H1 (cell line): ENCODE measurements around the gene PPM1F. TPM values are rescaled to one million over a fixed set of nuclear protein-coding genes. Genes with fewer than 3 reads are reported as not detected.

Experiments used
- ASH2L ChIP-seq: fragments of 200-600, 300-600 bp; sonication (generic); IDR thresholded peaks from one replicate; pipeline ENCODE4 v1.7.1; 2017; ENCODE audit warnings: low read length
- HDAC2 ChIP-seq, 2 experiments: fragments of 300-600 bp in 1 of 2; sonication (generic) in 1 of 2; IDR thresholded peaks; 2 replicates each; pipeline ENCODE4 v1.6.1; 2011 to 2012; ENCODE audit warnings: low read depth in 2 of 2, low read length in 2 of 2, mild to moderate bottlenecking in 2 of 2, moderate library complexity in 2 of 2, borderline replicate concordance in 1 of 2, inconsistent platforms in 1 of 2
- SRF ChIP-seq: IDR thresholded peaks from 2 replicates; pipeline ENCODE4 v1.6.1; 2011; ENCODE audit warnings: mild to moderate bottlenecking, low read depth, low read length, moderate library complexity
- polyA plus RNA-seq, 7 experiments: library from polyadenylated mRNA; depleted of rRNA in 3 of 7; stranded (reverse) in 5 of 7; unstranded in 2 of 7; fragments of >200 nt in 5 of 7; fragments of 200-250 nt in 2 of 7; gene quantifications; 1 replicate in 5 of 7; 2 replicates in 1 of 7; 4 replicates in 1 of 7; pipeline versions ENCODE4 v1.2.1 to v1.2.3, GENCODE V29; 2011 to 2013; ENCODE audit warnings: missing spikeins in 2 of 7, mixed read lengths in 2 of 7
- total RNA-seq: library from RNA; stranded (reverse); fragmentation: NEBNext Ultra II Directional; extraction: Animal tissue kit (Norgen Biotek cat#: 25700); gene quantifications from 2 replicates; pipeline ENCODE4 v1.2.1, GENCODE V29; 2021
- TF ChIP-seq, protein P1 (sequence below): fragments of 300-600 bp; sonication (generic); IDR thresholded peaks from 2 replicates; pipeline ENCODE4 v1.7.1; 2012; ENCODE audit warnings: low read length, moderate library complexity, mild to moderate bottlenecking, inconsistent platforms; ENCODE audit not compliant: insufficient replicate concordance

PPM1F gene
- total and polyA plus RNA-seq, 2 of the 8 experiments (the other 6 are each of a cell fraction or from before 2014, with no cell fraction given), result 12.4 to 22.8 TPM

GRCh38 chr22:21964918-21965484 lies 12.4 kb upstream of the PPM1F start (continued):
- no peak for TF ChIP-seq ASH2L
- no peak for TF ChIP-seq SRF
- TF ChIP-seq, protein P1, sequence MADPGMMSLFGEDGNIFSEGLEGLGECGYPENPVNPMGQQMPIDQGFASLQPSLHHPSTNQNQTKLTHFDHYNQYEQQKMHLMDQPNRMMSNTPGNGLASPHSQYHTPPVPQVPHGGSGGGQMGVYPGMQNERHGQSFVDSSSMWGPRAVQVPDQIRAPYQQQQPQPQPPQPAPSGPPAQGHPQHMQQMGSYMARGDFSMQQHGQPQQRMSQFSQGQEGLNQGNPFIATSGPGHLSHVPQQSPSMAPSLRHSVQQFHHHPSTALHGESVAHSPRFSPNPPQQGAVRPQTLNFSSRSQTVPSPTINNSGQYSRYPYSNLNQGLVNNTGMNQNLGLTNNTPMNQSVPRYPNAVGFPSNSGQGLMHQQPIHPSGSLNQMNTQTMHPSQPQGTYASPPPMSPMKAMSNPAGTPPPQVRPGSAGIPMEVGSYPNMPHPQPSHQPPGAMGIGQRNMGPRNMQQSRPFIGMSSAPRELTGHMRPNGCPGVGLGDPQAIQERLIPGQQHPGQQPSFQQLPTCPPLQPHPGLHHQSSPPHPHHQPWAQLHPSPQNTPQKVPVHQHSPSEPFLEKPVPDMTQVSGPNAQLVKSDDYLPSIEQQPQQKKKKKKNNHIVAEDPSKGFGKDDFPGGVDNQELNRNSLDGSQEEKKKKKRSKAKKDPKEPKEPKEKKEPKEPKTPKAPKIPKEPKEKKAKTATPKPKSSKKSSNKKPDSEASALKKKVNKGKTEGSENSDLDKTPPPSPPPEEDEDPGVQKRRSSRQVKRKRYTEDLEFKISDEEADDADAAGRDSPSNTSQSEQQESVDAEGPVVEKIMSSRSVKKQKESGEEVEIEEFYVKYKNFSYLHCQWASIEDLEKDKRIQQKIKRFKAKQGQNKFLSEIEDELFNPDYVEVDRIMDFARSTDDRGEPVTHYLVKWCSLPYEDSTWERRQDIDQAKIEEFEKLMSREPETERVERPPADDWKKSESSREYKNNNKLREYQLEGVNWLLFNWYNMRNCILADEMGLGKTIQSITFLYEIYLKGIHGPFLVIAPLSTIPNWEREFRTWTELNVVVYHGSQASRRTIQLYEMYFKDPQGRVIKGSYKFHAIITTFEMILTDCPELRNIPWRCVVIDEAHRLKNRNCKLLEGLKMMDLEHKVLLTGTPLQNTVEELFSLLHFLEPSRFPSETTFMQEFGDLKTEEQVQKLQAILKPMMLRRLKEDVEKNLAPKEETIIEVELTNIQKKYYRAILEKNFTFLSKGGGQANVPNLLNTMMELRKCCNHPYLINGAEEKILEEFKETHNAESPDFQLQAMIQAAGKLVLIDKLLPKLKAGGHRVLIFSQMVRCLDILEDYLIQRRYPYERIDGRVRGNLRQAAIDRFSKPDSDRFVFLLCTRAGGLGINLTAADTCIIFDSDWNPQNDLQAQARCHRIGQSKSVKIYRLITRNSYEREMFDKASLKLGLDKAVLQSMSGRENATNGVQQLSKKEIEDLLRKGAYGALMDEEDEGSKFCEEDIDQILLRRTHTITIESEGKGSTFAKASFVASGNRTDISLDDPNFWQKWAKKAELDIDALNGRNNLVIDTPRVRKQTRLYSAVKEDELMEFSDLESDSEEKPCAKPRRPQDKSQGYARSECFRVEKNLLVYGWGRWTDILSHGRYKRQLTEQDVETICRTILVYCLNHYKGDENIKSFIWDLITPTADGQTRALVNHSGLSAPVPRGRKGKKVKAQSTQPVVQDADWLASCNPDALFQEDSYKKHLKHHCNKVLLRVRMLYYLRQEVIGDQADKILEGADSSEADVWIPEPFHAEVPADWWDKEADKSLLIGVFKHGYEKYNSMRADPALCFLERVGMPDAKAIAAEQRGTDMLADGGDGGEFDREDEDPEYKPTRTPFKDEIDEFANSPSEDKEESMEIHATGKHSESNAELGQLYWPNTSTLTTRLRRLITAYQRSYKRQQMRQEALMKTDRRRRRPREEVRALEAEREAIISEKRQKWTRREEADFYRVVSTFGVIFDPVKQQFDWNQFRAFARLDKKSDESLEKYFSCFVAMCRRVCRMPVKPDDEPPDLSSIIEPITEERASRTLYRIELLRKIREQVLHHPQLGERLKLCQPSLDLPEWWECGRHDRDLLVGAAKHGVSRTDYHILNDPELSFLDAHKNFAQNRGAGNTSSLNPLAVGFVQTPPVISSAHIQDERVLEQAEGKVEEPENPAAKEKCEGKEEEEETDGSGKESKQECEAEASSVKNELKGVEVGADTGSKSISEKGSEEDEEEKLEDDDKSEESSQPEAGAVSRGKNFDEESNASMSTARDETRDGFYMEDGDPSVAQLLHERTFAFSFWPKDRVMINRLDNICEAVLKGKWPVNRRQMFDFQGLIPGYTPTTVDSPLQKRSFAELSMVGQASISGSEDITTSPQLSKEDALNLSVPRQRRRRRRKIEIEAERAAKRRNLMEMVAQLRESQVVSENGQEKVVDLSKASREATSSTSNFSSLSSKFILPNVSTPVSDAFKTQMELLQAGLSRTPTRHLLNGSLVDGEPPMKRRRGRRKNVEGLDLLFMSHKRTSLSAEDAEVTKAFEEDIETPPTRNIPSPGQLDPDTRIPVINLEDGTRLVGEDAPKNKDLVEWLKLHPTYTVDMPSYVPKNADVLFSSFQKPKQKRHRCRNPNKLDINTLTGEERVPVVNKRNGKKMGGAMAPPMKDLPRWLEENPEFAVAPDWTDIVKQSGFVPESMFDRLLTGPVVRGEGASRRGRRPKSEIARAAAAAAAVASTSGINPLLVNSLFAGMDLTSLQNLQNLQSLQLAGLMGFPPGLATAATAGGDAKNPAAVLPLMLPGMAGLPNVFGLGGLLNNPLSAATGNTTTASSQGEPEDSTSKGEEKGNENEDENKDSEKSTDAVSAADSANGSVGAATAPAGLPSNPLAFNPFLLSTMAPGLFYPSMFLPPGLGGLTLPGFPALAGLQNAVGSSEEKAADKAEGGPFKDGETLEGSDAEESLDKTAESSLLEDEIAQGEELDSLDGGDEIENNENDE, result no peak
- TF ChIP-seq HDAC2 (IDR thresholded peaks at IDR 0.05; ENCODE audit: borderline replicate concordance in 1 of 2, low read depth in 2 of 2, low read length in 2 of 2), result no peak
